MM.1S (cell line): ENCODE results near the gene BEX5.

Source experiments
- DNase-seq: peaks from one replicate; pipeline ENCODE4 v3.0.0-alpha.2; 2015
- H2AFZ ChIP-seq: fragments of 300-600 bp; sonication (generic); 2 replicates; pipeline ENCODE4 v1.6.0; 2016; ENCODE audit warnings: antibody characterized with exemption, low read length
- H3F3A ChIP-seq: fragments of 300-600 bp; sonication (generic); 2 replicates; pipeline ENCODE4 v1.6.1; 2016; ENCODE audit warnings: mild to moderate bottlenecking, antibody characterized with exemption, low read length, moderate library complexity, mixed read lengths; ENCODE audit not compliant: insufficient read depth
- H3K27ac ChIP-seq: fragments of 300-600 bp; sonication (generic); 2 replicates; pipeline ENCODE4 v1.5.1; 2016; ENCODE audit warnings: mild to moderate bottlenecking, low read length
- H3K27me3 ChIP-seq: fragments of 300-600 bp; sonication (generic); replicated peaks from 2 replicates; pipeline ENCODE4 v1.6.0; 2016; ENCODE audit warnings: low read length; ENCODE audit not compliant: insufficient read depth
- H3K36me3 ChIP-seq: fragments of 300-600 bp; sonication (generic); replicated peaks from 2 replicates; pipeline ENCODE4 v1.6.1; 2016; ENCODE audit warnings: mild to moderate bottlenecking, low read length, mixed read lengths; ENCODE audit not compliant: insufficient read depth
- H3K4me1 ChIP-seq: fragments of 300-600 bp; sonication (generic); 2 replicates; pipeline ENCODE4 v1.6.1; 2016; ENCODE audit warnings: low read length, mixed read lengths
- H3K4me2 ChIP-seq: fragments of 300-600 bp; sonication (generic); 2 replicates; pipeline ENCODE4 v1.6.0; 2016; ENCODE audit warnings: low read depth, low read length
- H3K4me3 ChIP-seq: fragments of 300-600 bp; sonication (generic); 2 replicates; pipeline ENCODE4 v1.5.1; 2016; ENCODE audit warnings: low read length, mixed read lengths
- H3K79me2 ChIP-seq: fragments of 300-600 bp; sonication (generic); 2 replicates; pipeline ENCODE4 v1.6.1; 2016; ENCODE audit warnings: mixed run types, low read length, mixed read lengths
- H3K9ac ChIP-seq: fragments of 300-600 bp; sonication (generic); 2 replicates; pipeline ENCODE4 v1.6.1; 2016; ENCODE audit warnings: low read length, mixed read lengths
- H3K9me2 ChIP-seq: fragments of 300-600 bp; sonication (generic); replicated peaks from 2 replicates; pipeline ENCODE4 v1.6.1; 2016; ENCODE audit warnings: mild to moderate bottlenecking, low read length, mixed read lengths; ENCODE audit not compliant: insufficient read depth
- H3K9me3 ChIP-seq: fragments of 300-600 bp; sonication (generic); replicated peaks from 2 replicates; pipeline ENCODE4 v1.6.1; 2016; ENCODE audit warnings: mild to moderate bottlenecking, low read length, mixed read lengths; ENCODE audit not compliant: insufficient read depth
- H4K20me1 ChIP-seq: fragments of 300-600 bp; sonication (generic); 2 replicates; pipeline ENCODE4 v1.6.1; 2016; ENCODE audit warnings: mild to moderate bottlenecking, low read length, moderate library complexity, mixed read lengths; ENCODE audit not compliant: insufficient read depth
- EZH2 ChIP-seq: fragments of 300-600 bp; sonication (generic); optimal IDR thresholded peaks from 2 replicates; pipeline ENCODE3; 2017; ENCODE audit warnings: low read depth, mild to moderate bottlenecking, antibody characterized with exemption, low read length, mixed read lengths
- EZH2phosphoT487 ChIP-seq: fragments of 300-600 bp; sonication (generic); IDR thresholded peaks from 2 replicates; pipeline ENCODE4 v1.6.1; 2018; ENCODE audit warnings: antibody characterized with exemption, low read length
- TF ChIP-seq, protein P1 (sequence below): fragments of 300-600 bp; sonication (generic); IDR thresholded peaks from 2 replicates; pipeline ENCODE4 v1.5.1; 2016; ENCODE audit warnings: antibody characterized with exemption, low read length, mixed read lengths

BEX5 gene

DNA sequence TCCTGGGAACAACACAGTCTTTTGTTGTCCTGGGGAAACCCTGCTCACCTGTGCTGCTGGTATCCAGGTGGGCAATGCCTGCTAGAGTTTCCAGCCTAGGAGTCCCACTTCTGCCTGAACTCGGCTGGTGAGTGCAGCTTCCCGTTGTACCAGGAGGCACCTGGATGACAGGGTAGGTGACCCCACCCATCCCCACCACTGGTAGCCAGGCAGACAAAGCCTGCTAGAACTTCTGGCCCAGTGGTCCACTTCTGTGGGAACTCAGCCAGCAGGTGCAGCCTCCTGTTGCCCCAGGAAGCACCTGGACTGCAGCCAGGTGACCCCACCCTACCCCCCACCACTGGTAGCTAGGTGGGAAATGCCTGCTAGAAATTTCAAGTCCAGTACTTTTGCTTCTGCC lies 40.0 kb downstream of the BEX5 start:
- no peaks in the 10 kb centered on the region for H3K27me3 ChIP-seq
- H3K36me3 ChIP-seq = no peaks in the 10 kb centered on the region
- no peaks in the 10 kb centered on the region for H3K79me2 ChIP-seq
- no peaks in the 10 kb centered on the region for H4K20me1 ChIP-seq
- H3K9me2 ChIP-seq = no peaks in the 10 kb centered on the region
- no peak overlapping the region for H2AFZ ChIP-seq
- no peaks in the 10 kb centered on the region for H3K4me1 ChIP-seq
- no peaks in the 10 kb centered on the region for H3K9me3 ChIP-seq
- no peaks in the 10 kb centered on the region for H3F3A ChIP-seq
- no peak overlapping the region for H3K4me3 ChIP-seq
- TF ChIP-seq EZH2phosphoT487 (no peak), EZH2 (no peak)
- TF ChIP-seq, protein P1, sequence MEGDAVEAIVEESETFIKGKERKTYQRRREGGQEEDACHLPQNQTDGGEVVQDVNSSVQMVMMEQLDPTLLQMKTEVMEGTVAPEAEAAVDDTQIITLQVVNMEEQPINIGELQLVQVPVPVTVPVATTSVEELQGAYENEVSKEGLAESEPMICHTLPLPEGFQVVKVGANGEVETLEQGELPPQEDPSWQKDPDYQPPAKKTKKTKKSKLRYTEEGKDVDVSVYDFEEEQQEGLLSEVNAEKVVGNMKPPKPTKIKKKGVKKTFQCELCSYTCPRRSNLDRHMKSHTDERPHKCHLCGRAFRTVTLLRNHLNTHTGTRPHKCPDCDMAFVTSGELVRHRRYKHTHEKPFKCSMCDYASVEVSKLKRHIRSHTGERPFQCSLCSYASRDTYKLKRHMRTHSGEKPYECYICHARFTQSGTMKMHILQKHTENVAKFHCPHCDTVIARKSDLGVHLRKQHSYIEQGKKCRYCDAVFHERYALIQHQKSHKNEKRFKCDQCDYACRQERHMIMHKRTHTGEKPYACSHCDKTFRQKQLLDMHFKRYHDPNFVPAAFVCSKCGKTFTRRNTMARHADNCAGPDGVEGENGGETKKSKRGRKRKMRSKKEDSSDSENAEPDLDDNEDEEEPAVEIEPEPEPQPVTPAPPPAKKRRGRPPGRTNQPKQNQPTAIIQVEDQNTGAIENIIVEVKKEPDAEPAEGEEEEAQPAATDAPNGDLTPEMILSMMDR = no peak
- no peak overlapping the region for H3K4me2 ChIP-seq
- no peak for DNase-seq
- H3K9ac ChIP-seq = no peak overlapping the region
- H3K27ac ChIP-seq = no peak overlapping the region

DNA sequence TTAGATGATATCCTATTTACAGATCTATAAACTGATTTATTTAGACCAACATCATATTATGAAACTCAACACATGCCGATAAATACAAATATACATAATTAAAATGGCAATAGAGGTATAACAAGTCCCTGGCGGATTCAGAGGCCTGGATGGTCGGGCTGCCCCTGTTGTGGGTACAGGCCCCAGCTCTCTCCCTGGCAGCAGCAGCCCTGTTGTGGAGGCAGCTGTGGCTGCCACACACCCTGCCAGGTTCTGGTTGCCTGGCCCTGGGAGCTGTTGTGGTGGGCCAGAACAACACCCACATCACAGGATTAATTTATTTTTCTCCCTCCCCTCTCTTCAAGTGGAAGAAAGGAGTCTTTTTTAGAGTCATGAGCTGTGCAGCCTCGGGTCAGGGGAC lies 42.4 kb downstream of the BEX5 start:
- DNase-seq = no peak
- H3K27me3 ChIP-seq = no peaks in the 10 kb centered on the region
- H3K4me2 ChIP-seq = no peak overlapping the region
- no peaks in the 10 kb centered on the region for H3F3A ChIP-seq
- H4K20me1 ChIP-seq = no peaks in the 10 kb centered on the region
- no peak overlapping the region for H3K4me3 ChIP-seq
- no peak overlapping the region for H3K9ac ChIP-seq
- no peaks in the 10 kb centered on the region for H3K4me1 ChIP-seq
- H3K36me3 ChIP-seq = no peaks in the 10 kb centered on the region
- no peak overlapping the region for H2AFZ ChIP-seq
- no peaks in the 10 kb centered on the region for H3K79me2 ChIP-seq
- no peaks in the 10 kb centered on the region for H3K9me2 ChIP-seq
- H3K27ac ChIP-seq = no peak overlapping the region
- TF ChIP-seq EZH2 (no peak), EZH2phosphoT487 (no peak)
- TF ChIP-seq, protein P1 = no peak
- no peaks in the 10 kb centered on the region for H3K9me3 ChIP-seq
